ENCODE measurements around the gene ABLIM1. TPM values are rescaled to one million over a fixed set of nuclear protein-coding genes. Genes with fewer than 3 reads are reported as not detected.

The ABLIM1 gene
- total and polyA plus RNA-seq, 4 donors, result 72.1 to 103 (median 95.7) TPM

DNA sequence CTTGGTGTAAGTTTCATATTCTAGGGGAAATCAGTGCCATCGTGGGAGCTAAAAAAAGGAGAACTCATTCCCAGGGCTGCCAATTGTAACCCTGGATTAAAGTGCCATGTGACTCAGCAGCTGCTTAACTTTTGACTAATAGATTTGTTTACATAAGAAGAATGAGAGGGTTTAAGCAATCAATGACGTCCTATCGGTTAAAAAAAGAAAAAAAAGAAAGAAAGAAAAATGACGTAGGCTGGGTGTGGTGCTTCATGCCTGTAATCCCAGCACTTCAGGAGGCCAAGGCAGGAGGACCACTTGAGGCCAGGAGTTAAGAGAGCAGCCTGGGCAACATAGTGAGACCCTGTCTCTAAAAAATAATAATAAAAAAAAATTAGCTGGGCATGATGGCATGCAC is 137.6 kb downstream of the ABLIM1 start:
- Histone ChIP-seq H3K4me3 (ENCODE audit: low read depth, low read length) (no peak overlapping the region), H3K4me1 (ENCODE audit: control insufficient read depth, insufficient read depth, low read length) (peaks cover 24% of the 10 kb centered on the region), H3K27ac (ENCODE audit: low read depth, low read length) (peak overlapping the region; percentile 33), H3K36me3 (ENCODE audit: control insufficient read depth, insufficient read depth, low read length) (no peaks in the 10 kb centered on the region), H3K9me3 (ENCODE audit: control insufficient read depth, insufficient read depth, low read length) (no peaks in the 10 kb centered on the region), H3K27me3 (ENCODE audit: control insufficient read depth, insufficient read depth, low read length) (no peaks in the 10 kb centered on the region)
- 63% methylated on average over 3 of the region's 4 CpGs for WGBS (ENCODE audit: insufficient coverage)
- no peak for DNase-seq (ENCODE audit: low read depth in 4 of 6, low spot score in 6 of 6)

DNA sequence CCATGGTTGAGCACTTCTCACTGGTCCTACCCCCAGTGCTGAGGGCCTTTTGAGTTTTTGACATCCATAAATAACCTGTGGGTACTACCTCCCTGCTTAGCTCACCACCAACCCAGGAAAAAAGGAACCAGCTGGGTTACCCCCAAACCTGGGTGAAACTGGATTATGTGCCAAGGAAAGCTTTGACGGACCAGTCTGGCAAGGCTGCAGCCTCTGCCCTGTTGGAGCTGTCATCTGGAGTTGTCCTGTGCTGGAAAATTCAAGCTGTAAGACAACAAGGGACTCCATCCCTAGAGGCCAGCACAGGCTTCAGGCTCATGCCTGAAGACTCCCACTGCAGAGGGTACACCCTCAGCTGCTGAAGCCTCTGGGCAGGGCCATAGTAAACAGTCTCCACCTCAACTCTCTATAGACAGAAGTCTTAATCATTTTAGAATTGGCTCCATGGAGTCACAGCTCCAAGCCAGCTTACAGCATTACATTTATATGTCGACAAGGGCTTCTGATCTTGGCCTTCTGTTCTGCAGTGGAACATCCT is 138.2 kb downstream of the ABLIM1 start:
- Histone ChIP-seq H3K36me3 (ENCODE audit: control insufficient read depth, insufficient read depth, low read length) (no peaks in the 10 kb centered on the region), H3K4me1 (ENCODE audit: control insufficient read depth, insufficient read depth, low read length) (peaks cover 23% of the 10 kb centered on the region), H3K27ac (ENCODE audit: low read depth, low read length) (peak overlapping the region; percentile 33), H3K9me3 (ENCODE audit: control insufficient read depth, insufficient read depth, low read length) (no peaks in the 10 kb centered on the region), H3K4me3 (ENCODE audit: low read depth, low read length) (no peak overlapping the region), H3K27me3 (ENCODE audit: control insufficient read depth, insufficient read depth, low read length) (no peaks in the 10 kb centered on the region)
- DNase-seq (ENCODE audit: low read depth in 4 of 6, low spot score in 6 of 6), result no peak
- 88% methylated on average over 1 of the region's 2 CpGs for WGBS (ENCODE audit: insufficient coverage)

DNA sequence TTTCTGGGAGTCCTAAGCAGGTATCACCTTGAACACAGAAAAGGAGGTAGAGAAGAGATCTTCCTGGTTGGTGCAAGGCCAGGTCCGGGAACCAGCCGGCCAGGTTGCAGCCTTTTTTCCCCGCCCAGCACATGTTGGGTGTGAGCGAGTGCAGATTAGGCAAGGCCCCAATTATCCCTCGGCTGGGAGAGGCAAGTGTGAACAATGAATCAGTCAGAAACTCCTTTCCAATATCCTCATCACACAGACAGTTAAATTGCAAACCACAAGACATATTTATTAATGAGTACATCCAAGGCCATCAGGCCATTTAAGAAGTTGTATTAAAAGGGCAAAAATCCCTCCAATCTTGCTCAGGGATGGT is 138.8 kb downstream of the ABLIM1 start:
- H3K27me3 ChIP-seq (ENCODE audit: control insufficient read depth, insufficient read depth, low read length), result no peaks in the 10 kb centered on the region
- H3K9me3 ChIP-seq (ENCODE audit: control insufficient read depth, insufficient read depth, low read length), result no peaks in the 10 kb centered on the region
- no peak overlapping the region for H3K4me3 ChIP-seq (ENCODE audit: low read depth, low read length)
- H3K4me1 ChIP-seq (ENCODE audit: control insufficient read depth, insufficient read depth, low read length), result peaks cover 21% of the 10 kb centered on the region
- 100% methylated on average over 1 of the region's 5 CpGs for WGBS (ENCODE audit: insufficient coverage)
- H3K36me3 ChIP-seq (ENCODE audit: control insufficient read depth, insufficient read depth, low read length), result no peaks in the 10 kb centered on the region
- no peak overlapping the region for H3K27ac ChIP-seq (ENCODE audit: low read depth, low read length)
- no peak for DNase-seq (ENCODE audit: low read depth in 4 of 6, low spot score in 6 of 6)

DNA sequence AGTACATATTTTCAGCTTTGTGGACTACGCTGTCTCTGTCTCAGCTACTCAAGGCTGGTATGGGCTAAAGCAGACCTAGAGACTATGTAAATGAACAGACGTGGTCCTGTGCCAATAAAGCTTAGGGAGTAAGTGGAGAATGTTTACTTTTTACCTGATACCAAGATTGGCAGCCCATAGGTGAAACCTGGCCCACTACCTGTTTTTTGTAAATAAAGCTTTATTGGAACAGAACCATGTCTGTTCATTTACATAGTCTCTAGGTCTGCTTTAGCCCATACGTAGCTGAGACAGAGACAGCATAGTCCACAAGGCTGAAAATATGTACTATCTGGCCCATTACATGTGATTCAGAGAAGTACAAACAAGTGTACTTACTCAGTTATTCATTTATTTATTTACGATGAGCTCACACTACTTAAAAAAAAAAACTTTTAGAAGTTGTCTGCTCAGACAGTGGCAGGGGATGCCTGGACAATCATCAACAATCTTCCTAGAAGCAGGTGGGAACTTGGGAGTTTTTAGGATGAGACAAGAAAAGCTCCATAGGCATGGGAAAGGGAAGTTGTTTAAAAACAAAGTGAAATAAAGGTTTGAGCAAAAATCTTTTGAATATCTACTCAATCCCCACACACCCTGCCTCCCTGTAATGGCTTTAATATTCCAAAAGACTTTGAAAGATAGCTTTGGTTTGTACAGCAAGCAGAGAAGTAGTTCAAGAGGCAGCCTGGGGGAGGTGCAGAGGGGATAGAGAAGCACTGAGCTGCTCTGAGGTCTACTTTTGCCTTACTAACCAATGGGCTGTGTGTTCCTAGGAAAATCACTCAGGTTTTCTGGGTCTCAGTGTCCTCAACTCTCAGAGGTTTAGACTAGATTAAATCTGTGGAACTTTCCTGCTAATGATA is 139.4 kb downstream of the ABLIM1 start:
- peak overlapping the region; percentile 18 for H3K27ac ChIP-seq (ENCODE audit: low read depth, low read length)
- 100% methylated on average over 2 of the region's 4 CpGs for WGBS (ENCODE audit: insufficient coverage)
- H3K4me3 ChIP-seq (ENCODE audit: low read depth, low read length), result no peak overlapping the region
- H3K27me3 ChIP-seq (ENCODE audit: control insufficient read depth, insufficient read depth, low read length), result no peaks in the 10 kb centered on the region
- H3K4me1 ChIP-seq (ENCODE audit: control insufficient read depth, insufficient read depth, low read length), result peaks cover 21% of the 10 kb centered on the region
- H3K9me3 ChIP-seq (ENCODE audit: control insufficient read depth, insufficient read depth, low read length), result no peaks in the 10 kb centered on the region
- no peak for DNase-seq (ENCODE audit: low read depth in 4 of 6, low spot score in 6 of 6)
- H3K36me3 ChIP-seq (ENCODE audit: control insufficient read depth, insufficient read depth, low read length), result no peaks in the 10 kb centered on the region

DNA sequence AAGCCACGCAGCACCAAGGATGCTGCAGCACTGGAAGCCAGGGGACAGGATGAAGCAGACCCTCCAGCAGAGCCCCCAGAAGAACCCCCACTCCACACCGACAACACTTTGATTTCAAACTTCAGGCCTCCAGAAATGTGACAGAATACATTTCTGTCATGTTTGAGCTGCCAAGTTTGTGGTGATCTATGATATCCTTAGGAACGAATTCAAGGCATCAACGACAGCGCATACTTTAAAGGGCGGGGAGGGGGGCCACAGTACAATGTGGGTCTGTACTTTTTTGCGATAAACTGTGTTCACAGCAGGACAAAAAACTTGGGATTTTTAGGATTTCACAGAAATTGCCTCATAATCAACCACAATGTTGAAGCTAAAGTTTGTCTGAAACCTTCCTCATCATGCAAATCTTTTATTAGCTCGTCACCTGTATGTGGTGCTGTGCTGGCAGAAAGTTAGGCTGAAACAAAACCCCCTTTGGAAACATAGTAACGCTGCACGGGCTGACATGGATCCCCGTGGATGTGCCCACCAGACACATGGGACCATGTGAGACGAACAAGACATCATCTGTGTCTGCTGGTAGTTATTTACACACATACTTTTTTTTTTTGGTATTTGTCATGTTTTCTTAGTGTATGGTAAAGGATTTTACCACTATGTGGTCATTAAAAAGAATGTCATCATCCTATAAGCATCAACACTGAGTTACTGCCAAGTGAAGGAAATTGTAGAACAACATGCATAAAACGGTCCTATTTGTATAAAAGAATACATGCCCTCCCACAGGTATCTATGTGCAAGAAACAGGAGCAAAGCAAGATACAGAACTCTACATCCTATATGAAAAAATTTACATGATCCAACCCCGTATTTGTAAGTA is 140.5 kb downstream of the ABLIM1 start:
- 83% methylated on average over 6 of the region's 14 CpGs for WGBS (ENCODE audit: insufficient coverage)
- Histone ChIP-seq H3K4me3 (ENCODE audit: low read depth, low read length) (no peak overlapping the region), H3K4me1 (ENCODE audit: control insufficient read depth, insufficient read depth, low read length) (peaks cover 21% of the 10 kb centered on the region), H3K36me3 (ENCODE audit: control insufficient read depth, insufficient read depth, low read length) (no peaks in the 10 kb centered on the region), H3K27ac (ENCODE audit: low read depth, low read length) (peak overlapping the region; percentile 18), H3K27me3 (ENCODE audit: control insufficient read depth, insufficient read depth, low read length) (no peaks in the 10 kb centered on the region), H3K9me3 (ENCODE audit: control insufficient read depth, insufficient read depth, low read length) (no peaks in the 10 kb centered on the region)
- no peak for DNase-seq (ENCODE audit: low read depth in 4 of 6, low spot score in 6 of 6)

DNA sequence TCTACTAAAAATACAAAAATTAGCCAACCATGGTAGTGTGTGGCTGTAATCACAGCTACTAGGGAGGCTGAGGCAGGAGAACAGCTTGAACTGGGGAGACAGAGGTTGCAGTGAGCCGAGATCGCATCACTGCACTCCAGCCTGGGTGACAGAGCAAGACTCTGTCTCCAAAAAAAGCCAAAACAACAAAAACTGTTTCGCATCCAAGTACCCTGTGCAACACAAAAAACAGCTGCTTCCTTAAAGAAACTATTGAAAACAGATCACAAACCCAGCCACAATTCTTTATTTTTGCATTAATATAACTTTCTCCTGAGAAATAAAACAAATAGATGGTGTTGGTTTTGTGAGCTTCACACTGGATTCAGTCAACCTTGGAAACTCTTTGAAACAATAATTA is 141.7 kb downstream of the ABLIM1 start:
- 28% methylated on average over 2 of the region's 3 CpGs for WGBS (ENCODE audit: insufficient coverage)
- Histone ChIP-seq H3K4me1 (ENCODE audit: control insufficient read depth, insufficient read depth, low read length) (peaks cover 18% of the 10 kb centered on the region), H3K36me3 (ENCODE audit: control insufficient read depth, insufficient read depth, low read length) (no peaks in the 10 kb centered on the region), H3K4me3 (ENCODE audit: low read depth, low read length) (no peak overlapping the region), H3K27ac (ENCODE audit: low read depth, low read length) (peak overlapping the region; percentile 3), H3K27me3 (ENCODE audit: control insufficient read depth, insufficient read depth, low read length) (no peaks in the 10 kb centered on the region), H3K9me3 (ENCODE audit: control insufficient read depth, insufficient read depth, low read length) (no peaks in the 10 kb centered on the region)
- no peak for DNase-seq (ENCODE audit: low read depth in 4 of 6, low spot score in 6 of 6)

DNA sequence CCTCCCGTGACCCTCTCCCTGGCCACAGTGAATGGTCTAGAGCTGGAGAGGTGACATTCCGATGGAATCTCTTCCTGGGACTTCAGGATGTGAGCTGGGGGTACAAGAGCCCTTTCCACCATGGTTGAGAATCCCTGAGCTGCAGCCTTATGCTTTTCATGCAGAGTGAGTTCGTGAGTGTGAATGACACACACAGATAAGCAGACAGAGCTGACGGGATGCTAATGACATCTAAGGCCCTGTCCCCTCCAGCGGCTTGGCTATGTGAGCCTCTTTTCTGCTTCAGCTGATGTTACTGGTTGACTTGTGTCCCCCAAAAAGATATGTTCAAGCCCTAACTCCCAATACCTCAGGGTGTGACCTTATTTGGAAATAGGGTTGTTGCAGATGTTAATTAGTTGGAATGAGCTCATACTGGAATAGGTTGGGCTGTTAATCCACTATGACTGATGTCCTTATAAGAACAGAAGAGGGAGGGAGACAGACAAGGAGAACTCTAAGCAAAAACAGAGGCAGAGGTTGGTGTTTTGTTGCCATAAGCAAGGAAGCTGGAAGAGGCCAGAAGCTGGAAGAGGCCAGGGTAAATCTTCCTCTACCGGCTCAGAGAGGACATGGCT is 142.7 kb downstream of the ABLIM1 start:
- Histone ChIP-seq H3K36me3 (ENCODE audit: control insufficient read depth, insufficient read depth, low read length) (no peaks in the 10 kb centered on the region), H3K4me3 (ENCODE audit: low read depth, low read length) (no peak overlapping the region), H3K4me1 (ENCODE audit: control insufficient read depth, insufficient read depth, low read length) (peaks cover 18% of the 10 kb centered on the region), H3K9me3 (ENCODE audit: control insufficient read depth, insufficient read depth, low read length) (no peaks in the 10 kb centered on the region), H3K27me3 (ENCODE audit: control insufficient read depth, insufficient read depth, low read length) (no peaks in the 10 kb centered on the region), H3K27ac (ENCODE audit: low read depth, low read length) (no peak overlapping the region)
- no peak for DNase-seq (ENCODE audit: low read depth in 4 of 6, low spot score in 6 of 6)
- WGBS (ENCODE audit: insufficient coverage), result 100% methylated on average over 2 of the region's 6 CpGs

DNA sequence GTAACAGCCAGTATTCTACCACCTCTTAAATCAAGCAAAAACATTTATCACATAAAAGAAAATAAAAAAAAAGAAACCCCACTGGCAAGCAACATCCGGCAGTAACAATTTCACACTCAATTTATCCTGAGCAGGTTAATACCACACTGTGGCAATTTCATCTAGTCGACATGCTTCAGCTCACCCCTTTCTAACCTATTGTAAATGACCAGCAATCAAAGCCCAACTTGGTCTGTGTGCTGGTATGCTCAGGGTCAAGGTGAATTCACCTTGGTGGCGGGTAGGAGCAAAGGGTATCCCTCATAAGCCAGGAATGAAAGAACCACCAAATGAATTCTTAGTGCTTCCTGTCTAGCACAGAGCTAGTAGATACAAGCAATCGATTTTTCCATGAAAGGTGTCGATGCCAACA is 144.7 kb downstream of the ABLIM1 start:
- no peaks in the 10 kb centered on the region for H3K36me3 ChIP-seq (ENCODE audit: control insufficient read depth, insufficient read depth, low read length)
- DNase-seq (ENCODE audit: low read depth in 4 of 6, low spot score in 6 of 6), result peak in 1 of 6 donors; percentile 71
- WGBS (ENCODE audit: insufficient coverage), result 100% methylated on average over 2 of the region's 5 CpGs
- H3K27me3 ChIP-seq (ENCODE audit: control insufficient read depth, insufficient read depth, low read length), result no peaks in the 10 kb centered on the region
- H3K27ac ChIP-seq (ENCODE audit: low read depth, low read length), result no peak overlapping the region
- H3K4me1 ChIP-seq (ENCODE audit: control insufficient read depth, insufficient read depth, low read length), result peaks cover 15% of the 10 kb centered on the region
- no peak overlapping the region for H3K4me3 ChIP-seq (ENCODE audit: low read depth, low read length)
- no peaks in the 10 kb centered on the region for H3K9me3 ChIP-seq (ENCODE audit: control insufficient read depth, insufficient read depth, low read length)

DNA sequence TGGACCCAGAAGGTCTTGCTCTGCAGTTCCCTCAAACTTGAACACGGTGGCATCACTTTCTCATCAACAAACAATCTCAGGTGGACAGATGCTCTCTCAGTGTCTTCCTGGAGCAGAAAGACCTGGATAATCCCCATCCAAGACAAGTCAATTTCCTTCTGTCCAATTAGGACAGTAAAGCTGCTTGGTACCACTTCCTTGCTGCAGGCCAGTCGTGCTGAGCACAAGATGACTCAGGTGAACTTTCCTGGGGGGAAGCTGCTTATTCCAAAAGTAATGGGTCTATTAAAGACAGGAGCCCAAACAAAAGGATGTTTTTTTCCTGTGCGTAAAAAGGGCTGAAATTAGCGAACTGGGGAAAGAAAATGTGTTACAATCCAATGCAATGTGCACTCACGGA is 146.2 kb downstream of the ABLIM1 start:
- DNase-seq (ENCODE audit: low read depth in 4 of 6, low spot score in 6 of 6), result peak in 1 of 6 donors; percentile 51
- WGBS (ENCODE audit: insufficient coverage), result 77% methylated on average over 5 of the region's 5 CpGs
- Histone ChIP-seq H3K36me3 (ENCODE audit: control insufficient read depth, insufficient read depth, low read length) (no peaks in the 10 kb centered on the region), H3K9me3 (ENCODE audit: control insufficient read depth, insufficient read depth, low read length) (no peaks in the 10 kb centered on the region), H3K27ac (ENCODE audit: low read depth, low read length) (no peak overlapping the region), H3K4me1 (ENCODE audit: control insufficient read depth, insufficient read depth, low read length) (peaks cover 16% of the 10 kb centered on the region), H3K27me3 (ENCODE audit: control insufficient read depth, insufficient read depth, low read length) (no peaks in the 10 kb centered on the region), H3K4me3 (ENCODE audit: low read depth, low read length) (no peak overlapping the region)

Data from spinal cord (tissue), 10 donors.